Left lung (tissue), 10 donors: ENCODE results near the gene ITIH3. TPM values are rescaled to one million over a fixed set of nuclear protein-coding genes. Genes with fewer than 3 reads are reported as not detected.

Experiments used
- ATAC-seq: fragments of 200-7000 bp; cut with Tn5 transposase; one replicate; pipeline ENCODE4 v1.9.1; 2020; ENCODE audit warnings: moderate library complexity
- DNase-seq, 4 donors: peaks; one replicate each; pipeline ENCODE4 v3.0.0-alpha.2; 2013 to 2020
- H3K27ac ChIP-seq, 2 donors: fragments of 200-600 bp; sonication (generic) in 1 of 2; one replicate each; pipeline versions ENCODE4 v1.5.0 to v1.8.0; 2020 to 2021
- H3K27me3 ChIP-seq, 2 donors: fragments of 200-600 bp; sonication (generic) in 1 of 2; one replicate each; pipeline versions ENCODE4 v1.5.0 to v1.8.0; 2020 to 2021
- H3K36me3 ChIP-seq, 2 donors: fragments of 200-600 bp; sonication (generic) in 1 of 2; one replicate each; pipeline versions ENCODE4 v1.5.0 to v1.8.0; 2020 to 2021
- H3K4me1 ChIP-seq, 2 donors: fragments of 200-600 bp; one replicate each; pipeline ENCODE4 v1.8.0; 2021
- H3K4me3 ChIP-seq, 2 donors: fragments of 200-600 bp; sonication (generic) in 1 of 2; one replicate each; pipeline versions ENCODE4 v1.5.0 to v1.8.0; 2020 to 2021; ENCODE audit warnings: mild to moderate bottlenecking in 1 of 2
- H3K9me3 ChIP-seq, 2 donors: fragments of 200-600 bp; sonication (generic) in 1 of 2; one replicate each; pipeline versions ENCODE4 v1.5.0 to v1.8.0; 2020 to 2021
- CTCF ChIP-seq, 2 donors: fragments of 200-600 bp; sonication (generic) in 1 of 2; IDR thresholded peaks; one replicate each; pipeline versions ENCODE4 v1.5.0 to v1.8.0; 2021; ENCODE audit warnings: antibody characterized with exemption in 2 of 2
- intact Hi-C, 2 donors: fragments of 100-400 bp; cut with DNase I; formaldehyde crosslinking; loops; one replicate each; pipeline versions ENCODE4 v1.11.2 to v1.14.2; 2022
- polyA plus RNA-seq, 6 donors: library from polyadenylated mRNA; unstranded; fragments of 120-200 nt; gene quantifications; one replicate each; pipeline ENCODE4 v1.2.1, GENCODE V29; 2013; ENCODE audit not compliant: insufficient read length in 6 of 6
- total RNA-seq, 2 donors: library from RNA; stranded (reverse); fragmentation: NEBNext Ultra II Directional; extraction: Animal tissue kit (Norgen Biotek cat#: 25700); gene quantifications; one replicate each; pipeline ENCODE4 v1.2.1, GENCODE V29; 2021
- donor health status: DM: no; HTN: yes; CAD: no.
- donor health status: DM: no; HTN: no; CAD: no.

ITIH3 gene
- total and polyA plus RNA-seq, 8 donors = 1.5 to 5.8 (median 3.4) TPM

GRCh38 chr3:52829482-52829881, 34.9 kb downstream of the ITIH3 start:
- intact Hi-C loops = no loop called here
- Histone ChIP-seq H3K36me3 (peaks cover 0 to 14% of the 10 kb centered on the region in 2 donors), H3K4me1 (peaks cover 0 to 3% of the 10 kb centered on the region in 2 donors), H3K4me3 (no peak overlapping the region), H3K27me3 (no peaks in the 10 kb centered on the region), H3K9me3 (no peaks in the 10 kb centered on the region), H3K27ac (no peak overlapping the region)
- DNase-seq (no peak), ATAC-seq (no peak)
- TF ChIP-seq CTCF (IDR thresholded peaks at IDR 0.05) = no peak

GRCh38 chr3:52829906-52830463, 35.4 kb downstream of the ITIH3 start:
- no peak for TF ChIP-seq CTCF (IDR thresholded peaks at IDR 0.05)
- Histone ChIP-seq H3K27me3 (no peaks in the 10 kb centered on the region), H3K36me3 (peaks cover 0 to 16% of the 10 kb centered on the region in 2 donors), H3K4me3 (no peak overlapping the region), H3K27ac (no peak overlapping the region), H3K4me1 (peaks cover 0 to 3% of the 10 kb centered on the region in 2 donors), H3K9me3 (no peaks in the 10 kb centered on the region)
- DNase-seq (peak in 1 of 4 donors; percentile 45), ATAC-seq (no peak)
- intact Hi-C loops = no loop called here

- no peaks in the 10 kb centered on the region for H3K9me3 ChIP-seq
- H3K27ac ChIP-seq = no peak within 1 kb of the TSS
- peaks cover 0 to 3% of the 10 kb centered on the region in 2 donors for H3K4me1 ChIP-seq
- no peak within 1 kb of the TSS for H3K4me3 ChIP-seq
- ATAC-seq (no peak), DNase-seq (peak in 1 of 4 donors; percentile 39)
- intact Hi-C loops = no loop called here
- TF ChIP-seq CTCF (IDR thresholded peaks at IDR 0.05) = no peak
- peaks cover 0 to 23% of the 10 kb centered on the region in 2 donors for H3K36me3 ChIP-seq
- H3K27me3 ChIP-seq = no peaks in the 10 kb centered on the region
These were observed 36.1 kb downstream of the ITIH3 start, which contains the start of gene ITIH4 for GRCh38 chr3:52830535-52831258. Gene ITIH4, minus strand, starts transcription at chr3:52830672. Its CDS starts 30 bp downstream, at chr3:52830642.

- peak; percentile 24 for ATAC-seq
- H3K27ac ChIP-seq = no peak overlapping the region
- no peaks in the 10 kb centered on the region for H3K9me3 ChIP-seq
- peaks cover 0 to 34% of the 10 kb centered on the region in 2 donors for H3K36me3 ChIP-seq
- peaks cover 0 to 3% of the 10 kb centered on the region in 2 donors for H3K4me1 ChIP-seq
- no peaks in the 10 kb centered on the region for H3K27me3 ChIP-seq
- no peak overlapping the region for H3K4me3 ChIP-seq
- no peak for TF ChIP-seq CTCF (IDR thresholded peaks at IDR 0.05)
- DNase-seq = peak in 1 of 4 donors; percentile 59
- intact Hi-C loops = no loop called here
These were observed 37.1 kb downstream of the ITIH3 start for GRCh38 chr3:52831500-52832301.

- H3K9me3 ChIP-seq = no peaks in the 10 kb centered on the region
- intact Hi-C loops = no loop called here
- H3K36me3 ChIP-seq = peaks cover 0 to 48% of the 10 kb centered on the region in 2 donors
- H3K27ac ChIP-seq = no peak overlapping the region
- peaks cover 0 to 3% of the 10 kb centered on the region in 2 donors for H3K4me1 ChIP-seq
- no peak for TF ChIP-seq CTCF (IDR thresholded peaks at IDR 0.05)
- peak in 1 of 4 donors; percentile 59 for DNase-seq
- no peak overlapping the region for H3K4me3 ChIP-seq
- H3K27me3 ChIP-seq = no peaks in the 10 kb centered on the region
- no peak for ATAC-seq
These were observed 38.6 kb downstream of the ITIH3 start for GRCh38 chr3:52833202-52833601.
